Naive thymus-derived CD4-positive, alpha-beta T cell (primary cell): ENCODE measurements around the gene PXN. TPM values are rescaled to one million over a fixed set of nuclear protein-coding genes. Genes with fewer than 3 reads are reported as not detected.
"Not testable (repeated sequence)": the region's sequence is repeated elsewhere in the genome, so short reads cannot be mapped to it uniquely, and the experiment has no call there.

Experiments used
- ATAC-seq: fragments of 150-1000 bp; cut with Tn5 transposase; 2 replicates; pipeline ENCODE4 v1.10.0; 2021; ENCODE audit warnings: mild to moderate bottlenecking, moderate library complexity
- CTCF ChIA-PET: fragments of 350-600 bp; sonication (Branson Sonifier 250); formaldehyde crosslinking; loops from one replicate; lab custom pipeline; 2021; ENCODE audit warnings: antibody characterized with exemption; lab: Charles Lee
- POLR2A ChIA-PET: fragments of 350-600 bp; sonication (Branson Sonifier 250); formaldehyde crosslinking; loops from one replicate; lab custom pipeline; 2021; ENCODE audit warnings: antibody characterized with exemption, inconsistent platforms; lab: Charles Lee
- DNase-seq, 9 donors: peaks; one replicate each; pipeline versions ENCODE4 v3.0.0 to v3.0.0-alpha.2; 2020 to 2022; ENCODE audit warnings: mixed read lengths in 1 of 9
- H3K27ac ChIP-seq: one replicate; pipeline ENCODE4 v1.7.0; 2013; ENCODE audit warnings: mild to moderate bottlenecking, low read depth, low read length, moderate library complexity
- H3K27me3 ChIP-seq, 2 donors: one replicate each; pipeline ENCODE4 v1.7.0; 2013; ENCODE audit warnings: low read length in 2 of 2, mild to moderate bottlenecking in 2 of 2, moderate library complexity in 2 of 2; ENCODE audit not compliant: control insufficient read depth in 2 of 2, insufficient read depth in 2 of 2
- H3K36me3 ChIP-seq, 3 experiments: 1 replicate in 2 of 3; 2 replicates in 1 of 3; pipeline ENCODE4 v1.7.0; 2013; ENCODE audit warnings: low read length in 3 of 3, mild to moderate bottlenecking in 3 of 3, moderate library complexity in 1 of 3; ENCODE audit not compliant: insufficient read depth in 3 of 3, control insufficient read depth in 2 of 3
- H3K4me1 ChIP-seq, 2 donors: one replicate each; pipeline ENCODE4 v1.7.0; 2013; ENCODE audit warnings: low read length in 2 of 2, mild to moderate bottlenecking in 2 of 2, moderate library complexity in 1 of 2; ENCODE audit not compliant: control insufficient read depth in 2 of 2, insufficient read depth in 2 of 2
- H3K4me3 ChIP-seq: 2 replicates; pipeline ENCODE4 v1.7.0; 2013; ENCODE audit warnings: mild to moderate bottlenecking, low read length
- H3K9me3 ChIP-seq, 3 experiments: 1 replicate in 2 of 3; 2 replicates in 1 of 3; pipeline ENCODE4 v1.7.0; 2013; ENCODE audit warnings: low read length in 3 of 3; ENCODE audit not compliant: control insufficient read depth in 2 of 3
- H3K27ac Mint-ChIP-seq, 9 donors: one replicate each; pipeline ENCODE4 v1.8.0; 2020 to 2022; ENCODE audit warnings: mixed read lengths in 9 of 9, mild to moderate bottlenecking in 8 of 9, moderate library complexity in 5 of 9, inconsistent platforms in 2 of 9
- H3K27me3 Mint-ChIP-seq, 5 donors: one replicate each; pipeline ENCODE4 v1.8.0; 2021 to 2022; ENCODE audit warnings: mixed read lengths in 5 of 5, mild to moderate bottlenecking in 1 of 5
- H3K36me3 Mint-ChIP-seq, 5 donors: one replicate each; pipeline ENCODE4 v1.8.0; 2020 to 2022; ENCODE audit warnings: mixed read lengths in 5 of 5, mild to moderate bottlenecking in 3 of 5, inconsistent platforms in 1 of 5
- H3K4me1 Mint-ChIP-seq, 7 donors: one replicate each; pipeline ENCODE4 v1.8.0; 2020 to 2022; ENCODE audit warnings: mixed read lengths in 7 of 7, mild to moderate bottlenecking in 3 of 7, inconsistent platforms in 1 of 7
- H3K4me3 Mint-ChIP-seq, 10 donors: one replicate each; pipeline ENCODE4 v1.8.0; 2020 to 2022; ENCODE audit warnings: mild to moderate bottlenecking in 10 of 10, mixed read lengths in 10 of 10, moderate library complexity in 6 of 10, inconsistent platforms in 2 of 10
- H3K9me3 Mint-ChIP-seq, 11 donors: one replicate each; pipeline ENCODE4 v1.8.0; 2020 to 2022; ENCODE audit warnings: mixed read lengths in 11 of 11, mild to moderate bottlenecking in 4 of 11, inconsistent platforms in 1 of 11, moderate library complexity in 1 of 11
- intact Hi-C, 2 donors: fragments of 100-400 bp; cut with micrococcal nuclease; formaldehyde crosslinking; loops; one replicate each; pipeline ENCODE4 v1.15.1; 2023
- polyA plus RNA-seq, 2 donors: library from polyadenylated mRNA; unstranded; fragments of 300-500 nt; fragmentation: Illumina TruSeq; gene quantifications; one replicate each; pipeline ENCODE4 v1.2.3, GENCODE V29; 2021
- total RNA-seq, 6 experiments: library from RNA in 5 of 6; stranded (reverse) in 5 of 6; gene quantifications; 1 replicate in 5 of 6; 2 replicates in 1 of 6; pipeline ENCODE4 v1.2.3 and lab custom pipeline; 2021 to 2026

PXN gene
- total and polyA plus RNA-seq, 7 experiments from 2014 or later = 84.3 to 202 (median 114) TPM

GRCh38 chr12:120237360-120238171 is 28.0 kb downstream of the PXN start:
- ATAC-seq (no peak), DNase-seq (no peak)
- Mint-ChIP-seq H3K27ac (peak overlapping the region; percentile 38 to 94 (median 77)), H3K36me3 (peaks cover 0 to 8% (median 5%) of the 10 kb centered on the region in 5 donors), H3K9me3 (no peaks in the 10 kb centered on the region), H3K27me3 (no peaks in the 10 kb centered on the region), H3K4me1 (peaks cover 61 to 94% (median 81%) of the 10 kb centered on the region in 7 donors), H3K4me3 (peak overlapping the region; percentile 12 to 72 (median 42))
- ChIA-PET CTCF (interaction anchor here (0.7 to 6.8 kb wide), 5 partner anchors 10 to 48 kb away, joined by 5 to 65 read pairs (median 19); partner anchors contain the start of gene PXN), POLR2A (interaction anchor here (1.0 to 7.5 kb wide), 9 partner anchors 9 to 66 kb away, joined by 3 to 103 read pairs (median 10); partner anchors contain the start of genes PXN, RNU4-2 and RPLP0)
- Histone ChIP-seq H3K4me3 (no peak overlapping the region), H3K9me3 (no peaks in the 10 kb centered on the region), H3K36me3 (peaks cover 0 to 11% (median 0%) of the 10 kb centered on the region in 3 experiments), H3K27ac (peak overlapping the region; percentile 43), H3K4me1 (peaks cover 59 to 72% of the 10 kb centered on the region in 2 donors), H3K27me3 (no peaks in the 10 kb centered on the region)
- intact Hi-C loops = no loop called here

GRCh38 chr12:120236809-120237208 is 28.7 kb downstream of the PXN start:
- not testable (repeated sequence) for H3K36me3 ChIP-seq, ATAC-seq, H3K36me3 Mint-ChIP-seq, H3K27me3 Mint-ChIP-seq, H3K9me3 Mint-ChIP-seq, H3K27me3 ChIP-seq, H3K27ac ChIP-seq, H3K4me3 ChIP-seq, H3K4me3 Mint-ChIP-seq, DNase-seq, H3K9me3 ChIP-seq
- H3K27ac Mint-ChIP-seq = peak overlapping the region in 5 of 9 donors; percentile 5 to 94 (median 59)
- H3K4me1 ChIP-seq = peaks cover 55 to 73% of the 10 kb centered on the region in 2 donors
- POLR2A ChIA-PET = interaction anchor here (0.6 to 7.5 kb wide), 8 partner anchors 8 to 55 kb away, joined by 3 to 103 read pairs (median 11); partner anchors contain the start of genes PXN, RNU4-2 and RPLP0
- intact Hi-C loops = loop anchor here in 1 of 2 donors (1.0 kb wide), 1 partner anchor 28 kb away; the partner anchor contains the start of gene PXN
- CTCF ChIA-PET = interaction anchor here (0.7 to 6.8 kb wide), 7 partner anchors 9 to 49 kb away, joined by 4 to 65 read pairs (median 9); partner anchors contain the start of gene PXN
- peaks cover 66 to 94% (median 82%) of the 10 kb centered on the region in 7 donors for H3K4me1 Mint-ChIP-seq

- H3K4me1 ChIP-seq = peaks cover 55 to 73% of the 10 kb centered on the region in 2 donors
These were observed 29.9 kb downstream of the PXN start for GRCh38 chr12:120235369-120236323.

GRCh38 chr12:120234643-120235368 is 30.7 kb downstream of the PXN start:
- peak overlapping the region; percentile 41 for H3K27ac ChIP-seq
- peak overlapping the region; percentile 4 to 98 (median 92) for H3K27ac Mint-ChIP-seq
- ChIA-PET POLR2A (interaction anchor here (0.7 to 7.5 kb wide), 7 partner anchors 8 to 1392 kb away, joined by 3 to 103 read pairs (median 10); partner anchors contain the start of genes PXN and RPLP0), CTCF (interaction anchor here (0.8 to 6.8 kb wide), 5 partner anchors 9 to 33 kb away, joined by 3 to 65 read pairs (median 7); partner anchors contain the start of gene PXN)
- no peaks in the 10 kb centered on the region for H3K9me3 Mint-ChIP-seq
- peak; percentile 7 for ATAC-seq
- no peak overlapping the region for H3K4me3 ChIP-seq
- H3K9me3 ChIP-seq = no peaks in the 10 kb centered on the region
- H3K36me3 Mint-ChIP-seq = peaks cover 0 to 5% (median 0%) of the 10 kb centered on the region in 5 donors
- peak overlapping the region in 2 of 10 donors; percentile 37 to 65 for H3K4me3 Mint-ChIP-seq
- peaks cover 56 to 94% (median 82%) of the 10 kb centered on the region in 7 donors for H3K4me1 Mint-ChIP-seq
- no peaks in the 10 kb centered on the region for H3K27me3 ChIP-seq
- intact Hi-C loops = no loop called here
- DNase-seq = no peak
- H3K27me3 Mint-ChIP-seq = no peaks in the 10 kb centered on the region
- peaks cover 57 to 73% of the 10 kb centered on the region in 2 donors for H3K4me1 ChIP-seq
- H3K36me3 ChIP-seq = no peaks in the 10 kb centered on the region

More at GRCh38 chr12:120235369-120236323, 29.9 kb downstream of the PXN start:
- H3K27me3 ChIP-seq = no peaks in the 10 kb centered on the region
- Mint-ChIP-seq H3K27ac (peak overlapping the region; percentile 57 to 94 (median 91)), H3K36me3 (peaks cover 0 to 5% (median 0%) of the 10 kb centered on the region in 5 donors), H3K9me3 (no peaks in the 10 kb centered on the region), H3K4me3 (peak overlapping the region; percentile 12 to 75 (median 36)), H3K4me1 (peaks cover 65 to 94% (median 82%) of the 10 kb centered on the region in 7 donors), H3K27me3 (no peaks in the 10 kb centered on the region)
- POLR2A ChIA-PET = interaction anchor here (0.5 to 7.5 kb wide), 9 partner anchors 7 to 195 kb away, joined by 3 to 103 read pairs (median 10); partner anchors contain the start of genes PXN, RNU4-2 and RPLP0
- ATAC-seq (peak; percentile 36), DNase-seq (peak in 3 of 9 donors; percentile 29 to 39 (median 32))
- intact Hi-C loops = loop anchor here in 1 of 2 donors (1.0 kb wide), 1 partner anchor 30 kb away; the partner anchor contains the start of gene PXN
- no peaks in the 10 kb centered on the region for H3K36me3 ChIP-seq
- no peak overlapping the region for H3K4me3 ChIP-seq
- no peaks in the 10 kb centered on the region for H3K9me3 ChIP-seq
- CTCF ChIA-PET = interaction anchor here (0.6 to 6.8 kb wide), 7 partner anchors 10 to 32 kb away, joined by 3 to 65 read pairs (median 4); partner anchors contain the start of gene PXN
- H3K27ac ChIP-seq = peak overlapping the region; percentile 47

GRCh38 chr12:120231316-120232011 is 34.1 kb downstream of the PXN start:
- Mint-ChIP-seq H3K36me3 (peaks cover 0 to 5% (median 0%) of the 10 kb centered on the region in 5 donors), H3K4me1 (peaks cover 68 to 98% (median 90%) of the 10 kb centered on the region in 7 donors), H3K27ac (peak overlapping the region; percentile 87 to 98 (median 94)), H3K9me3 (no peaks in the 10 kb centered on the region), H3K4me3 (peak overlapping the region; percentile 69 to 89 (median 80)), H3K27me3 (no peaks in the 10 kb centered on the region)
- intact Hi-C loops = loop anchor here in 1 of 2 donors (1.0 kb wide), 1 partner anchor 21 kb away; no protein-coding TSS in a partner anchor
- Histone ChIP-seq H3K4me3 (peak overlapping the region; percentile 27), H3K4me1 (peaks cover 61 to 77% of the 10 kb centered on the region in 2 donors), H3K9me3 (no peaks in the 10 kb centered on the region), H3K36me3 (peaks cover 0 to 6% (median 5%) of the 10 kb centered on the region in 3 experiments), H3K27ac (peak overlapping the region; percentile 61), H3K27me3 (no peaks in the 10 kb centered on the region)
- peak in 8 of 9 donors; percentile 42 to 75 (median 49) for DNase-seq
- ATAC-seq = peak; percentile 71
- CTCF ChIA-PET = interaction anchor here (0.6 to 8.9 kb wide), 11 partner anchors 9 to 955 kb away, joined by 3 to 286 read pairs (median 3); partner anchors contain the start of genes PXN, RPLP0 and SIRT4
- POLR2A ChIA-PET = interaction anchor here (1.0 to 9.6 kb wide), 7 partner anchors 9 to 71 kb away, joined by 3 to 215 read pairs (median 62); partner anchors contain the start of genes PXN, RNU4-1, RNU4-2 and RPLP0
